Retinal pigment epithelial cell (primary cell): Measurements from ENCODE around the gene ORAI1.

Experiments
- DNase-seq: peaks from one replicate; pipeline ENCODE4 v3.0.0-alpha.2; 2010; ENCODE audit warnings: low read depth
- H3K4me3 ChIP-seq: 2 replicates; pipeline ENCODE4 v1.5.1; 2011; ENCODE audit warnings: mild to moderate bottlenecking, low read length, control low read depth, moderate library complexity
- CTCF ChIP-seq: conservative IDR thresholded peaks from 2 replicates; pipeline ENCODE4 v1.5.1; 2011; ENCODE audit warnings: low read depth, low read length, control low read depth, inconsistent platforms

Gene ORAI1

GRCh38 chr12:121592320-121592719 lies 34.0 kb upstream of the ORAI1 start:
- DNase-seq, result no peak
- TF ChIP-seq CTCF, result no peak
- no peak overlapping the region for H3K4me3 ChIP-seq

- no peak overlapping the region for H3K4me3 ChIP-seq
- no peak for DNase-seq
- TF ChIP-seq CTCF, result no peak
Measured at GRCh38 chr12:121595520-121595919, 30.8 kb upstream of the ORAI1 start.

GRCh38 chr12:121596526-121596925 lies 29.8 kb upstream of the ORAI1 start:
- TF ChIP-seq CTCF, result no peak
- DNase-seq, result no peak
- no peak overlapping the region for H3K4me3 ChIP-seq

GRCh38 chr12:121600702-121601336 lies 25.5 kb upstream of the ORAI1 start:
- no peak overlapping the region for H3K4me3 ChIP-seq
- DNase-seq, result no peak
- no peak for TF ChIP-seq CTCF

- no peak overlapping the region for H3K4me3 ChIP-seq
- TF ChIP-seq CTCF, result no peak
- no peak for DNase-seq
Measured at GRCh38 chr12:121602766-121603165, 23.6 kb upstream of the ORAI1 start.

- TF ChIP-seq CTCF, result no peak
- no peak overlapping the region for H3K4me3 ChIP-seq
- no peak for DNase-seq
Measured at GRCh38 chr12:121603581-121603980, 22.7 kb upstream of the ORAI1 start.

- DNase-seq, result no peak
- TF ChIP-seq CTCF, result no peak
- H3K4me3 ChIP-seq, result no peak overlapping the region
Measured at GRCh38 chr12:121608301-121608700, 18.0 kb upstream of the ORAI1 start.
